Measurements from ENCODE around the gene FOXJ2.
"Not testable (repeated sequence)": the region's sequence is repeated elsewhere in the genome, so short reads cannot be mapped to it uniquely, and the experiment has no call there.

DNA sequence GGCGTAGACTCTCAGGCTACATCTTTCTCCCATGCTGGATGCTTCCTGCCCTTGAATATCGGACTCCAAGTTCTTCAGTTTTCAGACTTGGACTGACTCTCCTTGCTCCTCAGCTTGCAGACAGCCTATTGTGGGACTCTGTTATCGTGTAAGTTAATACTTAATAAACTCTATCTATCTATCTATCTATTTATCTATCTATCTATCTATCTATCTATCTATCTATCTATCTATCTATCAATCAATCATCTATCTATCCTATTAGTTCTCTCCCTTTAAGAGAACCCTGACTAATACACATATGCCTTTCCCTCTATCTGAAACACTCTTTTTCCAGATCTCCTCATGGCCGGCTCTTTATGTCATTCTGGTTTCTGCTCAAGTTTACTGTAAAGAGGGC lies 27.6 kb upstream of the FOXJ2 start:
- TF ChIP-seq, protein P1, sequence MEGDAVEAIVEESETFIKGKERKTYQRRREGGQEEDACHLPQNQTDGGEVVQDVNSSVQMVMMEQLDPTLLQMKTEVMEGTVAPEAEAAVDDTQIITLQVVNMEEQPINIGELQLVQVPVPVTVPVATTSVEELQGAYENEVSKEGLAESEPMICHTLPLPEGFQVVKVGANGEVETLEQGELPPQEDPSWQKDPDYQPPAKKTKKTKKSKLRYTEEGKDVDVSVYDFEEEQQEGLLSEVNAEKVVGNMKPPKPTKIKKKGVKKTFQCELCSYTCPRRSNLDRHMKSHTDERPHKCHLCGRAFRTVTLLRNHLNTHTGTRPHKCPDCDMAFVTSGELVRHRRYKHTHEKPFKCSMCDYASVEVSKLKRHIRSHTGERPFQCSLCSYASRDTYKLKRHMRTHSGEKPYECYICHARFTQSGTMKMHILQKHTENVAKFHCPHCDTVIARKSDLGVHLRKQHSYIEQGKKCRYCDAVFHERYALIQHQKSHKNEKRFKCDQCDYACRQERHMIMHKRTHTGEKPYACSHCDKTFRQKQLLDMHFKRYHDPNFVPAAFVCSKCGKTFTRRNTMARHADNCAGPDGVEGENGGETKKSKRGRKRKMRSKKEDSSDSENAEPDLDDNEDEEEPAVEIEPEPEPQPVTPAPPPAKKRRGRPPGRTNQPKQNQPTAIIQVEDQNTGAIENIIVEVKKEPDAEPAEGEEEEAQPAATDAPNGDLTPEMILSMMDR (IDR thresholded peaks at IDR 0.05) = not testable (repeated sequence)
- not testable (repeated sequence) for TF ChIP-seq EP300 (IDR thresholded peaks at IDR 0.05)

Measured in sigmoid colon (tissue), 4 donors.